Measurements from ENCODE around the gene RHCE.
"Not testable (repeated sequence)": the region's sequence is repeated elsewhere in the genome, so short reads cannot be mapped to it uniquely, and the experiment has no call there.

RHCE gene

GRCh38 chr1:25420715-25421114 is at the start of gene RHCE:
RHCE (minus strand) TSS chr1:25420825; CDS start chr1:25420786, 39 bp downstream.
- not testable (repeated sequence) for DNase-seq

- no peak for DNase-seq
Measured at GRCh38 chr1:25469177-25469576, 48.6 kb upstream of the RHCE start.

- DNase-seq, result no peak
Measured at GRCh38 chr1:25468033-25468432, 47.4 kb upstream of the RHCE start.

DNA sequence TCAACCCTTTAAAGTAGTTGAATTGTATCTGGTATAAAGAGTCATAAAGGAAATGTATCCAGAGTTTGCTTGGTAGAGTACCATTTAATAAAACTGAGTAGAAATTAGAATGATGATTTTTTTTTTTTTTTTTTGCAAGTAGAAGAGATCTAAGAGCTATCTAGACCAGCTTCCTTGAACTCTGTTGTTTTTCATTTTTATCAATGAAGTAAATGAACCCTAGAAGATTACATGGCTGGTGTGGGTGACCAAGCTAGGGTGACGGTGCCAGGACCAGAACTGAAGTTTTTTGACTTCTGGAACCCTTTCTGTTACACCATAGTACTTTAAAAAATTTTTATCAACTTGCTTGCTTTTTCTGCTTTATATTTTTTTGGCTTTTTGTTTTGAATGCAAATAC is 47.0 kb upstream of the RHCE start:
- DNase-seq, result no peak

DNA sequence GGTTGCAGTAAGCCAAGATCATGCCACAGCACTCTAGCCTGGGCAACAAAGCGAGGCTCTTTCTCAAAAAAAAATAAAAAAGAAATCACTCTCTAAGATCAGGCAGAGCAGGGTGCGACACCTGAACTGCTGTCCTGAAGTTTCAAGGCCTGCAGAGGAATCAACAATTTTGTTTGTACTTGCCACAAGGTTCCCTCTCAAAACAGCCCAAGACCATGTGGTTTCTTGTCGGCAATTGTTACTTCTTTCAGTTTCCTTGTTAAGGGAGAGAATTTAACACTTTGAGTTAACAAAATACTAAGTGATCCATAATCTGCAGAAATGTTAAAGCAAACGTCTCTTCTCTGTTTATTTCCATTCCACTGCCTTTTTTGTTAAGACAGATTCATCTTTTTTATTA is 46.6 kb upstream of the RHCE start:
- no peak for DNase-seq

DNA sequence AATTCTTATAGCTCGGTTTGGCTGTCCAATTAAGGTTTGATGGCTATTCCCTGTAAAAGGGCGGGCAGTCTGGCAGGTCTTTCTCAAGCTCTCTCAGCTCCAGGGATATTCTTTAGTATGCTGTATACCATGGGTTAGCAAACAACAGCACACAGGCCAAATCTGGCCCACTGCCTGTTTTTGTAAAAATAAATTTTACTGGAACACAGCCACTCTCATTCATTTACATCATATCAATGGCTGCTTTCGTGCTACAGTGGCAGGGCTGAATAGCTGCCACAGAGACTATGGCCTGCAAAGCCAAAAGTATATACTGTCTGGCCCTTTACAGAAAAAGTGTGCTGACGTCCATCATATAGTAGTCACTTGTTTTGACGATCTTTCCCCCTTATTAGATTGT is 42.1 kb upstream of the RHCE start:
- DNase-seq, result no peak

DNA sequence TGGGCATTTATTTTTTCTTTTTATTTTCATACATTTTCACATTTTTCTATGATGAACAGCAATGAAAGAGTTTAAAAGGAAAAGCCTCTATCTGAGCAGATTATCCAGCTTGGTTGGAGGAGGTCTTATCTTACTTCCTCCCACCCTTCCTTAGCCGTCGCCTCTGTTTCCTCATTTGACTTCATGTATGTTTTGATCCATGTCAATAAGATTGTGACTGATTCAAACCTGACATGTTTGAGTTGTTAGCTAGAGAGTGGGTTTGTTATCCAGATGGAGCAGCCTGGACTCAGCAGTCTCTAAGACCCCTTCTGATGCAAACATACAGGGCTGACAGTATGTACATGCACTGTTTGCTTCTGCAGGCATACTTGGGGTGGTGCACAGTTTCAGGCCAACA is 41.2 kb upstream of the RHCE start:
- DNase-seq, result no peak

GRCh38 chr1:25460816-25461215 is 40.2 kb upstream of the RHCE start:
- not testable (repeated sequence) for DNase-seq

GRCh38 chr1:25460020-25460419 is 39.4 kb upstream of the RHCE start:
- DNase-seq, result no peak

GRCh38 chr1:25458541-25459298 is 38.1 kb upstream of the RHCE start:
- no peak for DNase-seq

DNA sequence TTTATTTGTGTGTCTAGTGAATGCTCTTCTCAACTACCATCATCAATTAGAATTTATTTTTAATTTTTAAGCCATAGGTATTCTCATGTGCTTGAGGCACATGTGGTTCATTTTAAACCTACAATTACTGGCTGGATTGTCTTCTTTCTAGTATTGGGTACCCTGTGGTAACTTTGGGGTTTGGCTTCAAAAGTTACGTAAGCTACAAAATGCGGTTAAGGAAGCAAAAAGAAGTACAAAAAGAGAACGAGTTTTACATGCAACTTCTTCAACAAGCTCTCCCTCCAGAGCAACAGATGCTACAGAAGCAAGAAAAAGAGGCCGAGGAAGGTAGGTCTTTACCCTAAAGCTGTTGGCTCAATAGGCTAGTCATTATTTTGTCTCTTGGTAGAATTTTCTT is 35.9 kb upstream of the RHCE start:
- no peak for DNase-seq

- DNase-seq, result no peak
Measured at GRCh38 chr1:25451908-25452307, 31.3 kb upstream of the RHCE start.

DNA sequence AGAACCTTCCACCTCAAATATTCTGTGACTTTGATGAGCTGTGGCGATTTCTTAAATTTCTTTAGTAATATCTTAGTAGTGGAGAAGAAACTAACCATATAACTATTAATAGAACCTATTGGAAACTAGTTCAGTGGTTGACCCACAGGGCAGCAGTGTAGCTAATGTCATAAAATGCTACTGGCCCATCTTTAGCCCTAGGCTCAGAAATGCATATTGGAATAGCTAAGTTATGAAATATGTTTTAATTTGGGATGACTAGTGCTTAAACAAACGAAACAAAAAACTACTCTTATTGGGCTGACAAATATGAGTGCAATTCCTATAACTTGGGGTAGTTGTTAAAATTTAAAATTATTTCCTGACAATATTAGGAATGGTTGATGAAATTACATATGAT is 30.3 kb upstream of the RHCE start:
- no peak for DNase-seq

- no peak for DNase-seq
Measured at GRCh38 chr1:25447547-25447946, 26.9 kb upstream of the RHCE start.

GRCh38 chr1:25445993-25446538 is 25.4 kb upstream of the RHCE start:
- no peak for DNase-seq

DNA sequence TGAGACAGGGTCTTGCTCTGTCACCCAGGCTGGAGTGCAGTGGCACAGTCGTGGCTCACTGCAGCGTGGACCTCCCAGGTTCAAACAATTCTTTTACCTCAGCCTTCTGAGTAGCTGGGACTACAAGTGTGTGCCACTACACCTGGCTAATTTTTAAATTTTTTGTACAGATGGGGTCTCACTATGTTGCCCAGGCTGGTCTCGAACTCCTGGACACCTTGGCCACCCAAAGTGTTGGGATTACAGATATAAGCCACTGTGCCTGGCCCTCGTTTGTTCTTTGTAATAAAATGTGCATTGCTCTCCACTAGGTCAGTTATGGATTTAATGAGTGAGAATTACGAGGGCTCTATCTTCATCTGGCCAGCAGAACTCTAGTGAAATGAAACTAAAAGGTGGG is 24.0 kb upstream of the RHCE start:
- not testable (repeated sequence) for DNase-seq

DNA sequence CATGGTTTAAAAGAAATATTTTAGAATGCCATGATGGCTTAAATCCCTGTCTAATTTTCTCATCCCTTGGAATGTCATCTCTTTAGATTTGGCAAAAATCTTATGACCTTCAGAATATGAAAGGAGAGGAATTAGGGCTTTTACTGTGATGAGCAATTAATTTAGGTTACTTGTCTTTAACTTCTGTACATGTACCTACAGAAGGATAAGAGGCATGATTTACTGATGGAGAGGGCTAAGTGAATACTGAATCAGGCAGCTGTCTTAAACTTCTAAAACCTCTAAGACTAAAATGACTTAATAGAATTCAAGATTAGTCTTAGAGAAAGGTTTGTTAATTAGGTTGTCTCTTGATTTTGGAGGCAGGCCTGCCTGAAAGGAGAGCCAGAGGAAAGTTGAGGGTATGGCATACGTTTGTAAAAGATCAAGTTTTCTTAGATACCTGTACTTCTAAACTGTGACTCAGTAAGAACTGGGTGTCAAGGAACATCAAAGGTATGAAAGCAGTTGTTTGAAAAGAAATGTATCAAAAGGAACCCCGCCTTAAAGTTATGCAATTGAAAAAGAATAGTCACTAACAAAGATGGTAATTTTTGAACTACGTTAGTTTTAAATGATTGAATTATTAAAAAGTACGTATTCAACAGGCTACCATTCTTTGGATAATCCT is 22.5 kb upstream of the RHCE start:
- DNase-seq, result no peak

GRCh38 chr1:25442178-25442577 is 21.6 kb upstream of the RHCE start:
- DNase-seq, result no peak

DNA sequence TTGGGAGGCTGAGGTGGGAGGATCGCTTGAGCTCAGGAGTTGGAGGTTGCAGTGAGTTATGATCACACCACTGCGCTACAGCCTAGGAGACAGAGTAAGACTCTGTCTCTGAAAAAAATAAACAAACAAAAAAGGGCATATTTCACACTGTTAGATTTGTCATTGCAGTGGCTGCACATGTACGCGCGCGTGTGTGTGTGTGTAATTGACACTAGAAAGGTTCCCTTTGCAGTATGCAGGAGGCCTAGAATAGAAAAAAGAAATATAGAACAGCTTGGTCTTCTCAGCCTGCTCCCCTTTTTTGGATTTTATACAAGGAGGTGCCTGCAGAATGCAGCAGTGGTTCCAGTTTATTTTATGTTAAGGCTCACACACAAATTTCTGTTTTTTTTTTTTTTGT is 18.7 kb upstream of the RHCE start:
- DNase-seq, result no peak

DNA sequence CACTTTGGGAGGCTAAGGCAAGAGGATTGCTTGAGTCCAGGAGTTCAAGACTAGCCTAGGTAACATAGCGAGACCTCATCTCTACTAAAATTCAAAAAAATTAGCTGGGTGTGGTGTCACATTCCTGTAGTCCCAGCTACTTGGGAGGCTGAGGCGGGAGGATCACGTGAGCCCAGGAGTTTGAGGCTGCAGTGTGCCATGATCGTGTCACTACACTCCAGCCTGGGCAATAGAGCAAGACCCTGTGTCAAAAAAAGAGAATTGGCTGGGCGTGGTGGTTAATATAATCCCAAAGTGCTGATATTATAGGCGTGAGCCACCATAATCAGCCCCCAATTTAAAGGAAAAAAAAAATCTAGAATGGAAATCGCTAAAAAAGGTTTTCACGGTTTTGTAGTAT is 17.0 kb upstream of the RHCE start:
- no peak for DNase-seq

DNA sequence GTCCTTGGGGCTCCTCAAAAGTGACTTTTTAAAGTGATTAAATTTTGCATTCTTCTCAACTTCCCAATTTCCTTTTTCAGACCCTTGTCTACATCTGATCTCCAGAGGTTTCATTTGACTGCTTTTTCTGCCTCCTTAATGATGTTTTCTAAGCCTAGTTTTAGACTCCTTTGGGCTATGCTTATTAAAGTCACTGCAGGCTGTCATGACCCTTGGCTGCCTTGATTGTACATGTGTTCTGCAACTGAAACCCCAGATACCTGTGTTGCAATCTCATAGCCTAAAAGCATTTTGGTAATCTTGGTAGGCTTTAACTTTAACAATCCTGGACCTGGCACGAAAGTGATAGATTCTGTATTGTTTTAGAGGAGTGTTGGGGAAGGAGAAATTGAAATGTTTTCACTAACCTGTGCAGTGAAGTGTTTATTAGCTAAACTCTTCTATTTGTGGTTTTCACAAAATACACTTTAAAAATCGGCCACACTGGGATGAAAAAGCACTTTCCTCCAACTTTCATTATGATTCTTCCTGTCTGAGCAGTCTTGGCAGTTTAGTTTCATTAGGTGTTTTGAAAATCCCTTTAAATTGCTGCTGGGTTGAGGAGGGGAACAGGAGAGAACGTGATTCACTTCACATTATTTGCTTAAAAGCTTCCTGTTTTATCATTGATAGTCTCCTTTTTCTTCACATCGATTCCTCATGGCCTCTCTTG is 14.9 kb upstream of the RHCE start:
- DNase-seq, result no peak

DNA sequence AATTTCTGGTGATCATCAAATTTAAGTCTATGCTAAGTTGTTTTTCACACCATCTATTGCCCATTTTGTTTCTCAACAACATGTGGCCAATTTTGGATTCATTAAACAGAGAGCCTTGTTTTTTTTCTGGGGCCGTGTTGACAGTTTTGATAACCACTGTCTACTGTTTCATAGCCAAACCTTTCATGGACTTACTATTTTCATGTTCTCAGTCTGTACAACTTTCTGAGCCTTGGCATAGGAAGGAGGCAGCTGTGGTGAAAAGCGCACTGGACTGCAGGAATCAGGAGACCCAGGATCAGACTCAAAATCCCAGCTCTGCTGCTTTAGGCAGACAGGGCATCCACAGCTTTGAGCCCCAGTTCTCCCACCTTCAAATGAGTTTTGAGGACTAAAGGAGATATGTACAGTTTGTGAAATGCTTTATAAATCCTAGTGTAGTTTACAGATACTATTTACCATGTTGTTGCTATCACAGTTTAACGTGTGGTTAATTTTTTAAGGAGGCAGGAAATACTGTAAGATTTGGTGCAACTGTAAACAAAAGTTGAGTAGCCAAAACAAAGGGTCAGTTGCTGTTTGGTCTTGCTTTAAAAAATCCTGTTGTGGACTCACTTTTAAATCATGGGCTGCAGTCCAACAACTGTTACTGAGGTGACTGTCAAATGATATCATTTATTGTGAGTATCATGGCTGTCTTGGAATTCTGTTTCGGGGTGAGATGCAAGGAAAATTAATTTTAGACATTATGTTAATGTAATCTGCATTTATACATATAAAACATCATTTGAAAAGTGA is 13.0 kb upstream of the RHCE start:
- DNase-seq, result no peak

All from NCI-H1436 (cell line).